SK-N-SH (cell line): Measurements from ENCODE around the gene CNOT4. TPM values are rescaled to one million over a fixed set of nuclear protein-coding genes. Genes with fewer than 3 reads are reported as not detected.

ENCODE experiments used
- CTCF ChIA-PET: fragments of 300-600, 350-600 bp; formaldehyde crosslinking; extraction: SDS; loops from one replicate; lab custom pipeline; 2021; lab: Yijun Ruan, JAX
- POLR2A ChIA-PET: fragments of 350-600 bp; sonication (Branson Sonifier 250); formaldehyde crosslinking; extraction: SDS; loops from one replicate; lab custom pipeline; 2020; ENCODE audit warnings: antibody characterized with exemption, inconsistent platforms; lab: Yijun Ruan, JAX
- DNase-seq: peaks from one replicate; pipeline ENCODE4 v3.0.0; 2012
- H2AFZ ChIP-seq: fragments of 200-600 bp; sonication (generic); 2 replicates; pipeline ENCODE4 v1.8.1; 2016; ENCODE audit warnings: antibody characterized with exemption, mild to moderate bottlenecking, low read depth
- H3F3A ChIP-seq: fragments of 200-600 bp; sonication (generic); replicated peaks from 2 replicates; pipeline ENCODE3; 2016; ENCODE audit warnings: antibody characterized with exemption, mild to moderate bottlenecking; ENCODE audit not compliant: insufficient read depth
- H3K27ac ChIP-seq, 2 experiments: fragments of 200-500 bp in 1 of 2; fragments of 200-600 bp in 1 of 2; sonication (Bioruptor generic) in 1 of 2; sonication (generic), shearing (Covaris generic) in 1 of 2; 2 replicates each; pipeline versions ENCODE4 v1.5.1 to v1.6.1; 2014 to 2016; ENCODE audit warnings: low read depth in 2 of 2, inconsistent platforms in 1 of 2, low read length in 1 of 2, mild to moderate bottlenecking in 1 of 2, mixed read lengths in 1 of 2
- H3K27me3 ChIP-seq: fragments of 200-600 bp; sonication (generic), shearing (Covaris generic); 2 replicates; pipeline ENCODE4 v1.6.1; 2016; ENCODE audit warnings: mixed run types; ENCODE audit not compliant: insufficient read depth
- H3K36me3 ChIP-seq, 2 experiments: fragments of 200-500 bp in 1 of 2; fragments of 200-600 bp in 1 of 2; sonication (Bioruptor generic) in 1 of 2; sonication (generic) in 1 of 2; replicated peaks in 1 of 2; 2 replicates each; pipeline versions ENCODE3 to v1.5.1; 2014 to 2016; ENCODE audit warnings: low read length in 1 of 2, mild to moderate bottlenecking in 1 of 2; ENCODE audit not compliant: insufficient read depth in 2 of 2, control insufficient read depth in 1 of 2
- H3K4me1 ChIP-seq, 2 experiments: fragments of 200-500 bp in 1 of 2; fragments of 200-600 bp in 1 of 2; sonication (Bioruptor generic) in 1 of 2; sonication (generic), shearing (Covaris generic) in 1 of 2; 2 replicates each; pipeline versions ENCODE4 v1.5.1 to v1.6.1; 2014 to 2016; ENCODE audit warnings: low read depth in 1 of 2, low read length in 1 of 2, mixed run types in 1 of 2; ENCODE audit not compliant: insufficient read depth in 2 of 2, control insufficient read depth in 1 of 2
- H3K4me2 ChIP-seq: fragments of 200-600 bp; sonication (generic), shearing (Covaris generic); 2 replicates; pipeline ENCODE4 v1.6.1; 2017; ENCODE audit warnings: mixed run types
- H3K4me3 ChIP-seq, 2 experiments: fragments of 200-500 bp in 1 of 2; fragments of 200-600 bp in 1 of 2; sonication (Bioruptor generic) in 1 of 2; sonication (generic), shearing (Covaris generic) in 1 of 2; 2 replicates each; pipeline versions ENCODE4 v1.5.1 to v1.8.1; 2014 to 2016; ENCODE audit warnings: low read depth in 2 of 2, inconsistent platforms in 1 of 2, low read length in 1 of 2, mild to moderate bottlenecking in 1 of 2, mixed read lengths in 1 of 2, moderate library complexity in 1 of 2
- H3K79me2 ChIP-seq: fragments of 200-600 bp; sonication (generic); 2 replicates; pipeline ENCODE4 v1.8.1; 2017; ENCODE audit warnings: mild to moderate bottlenecking; ENCODE audit not compliant: insufficient read depth
- H3K9ac ChIP-seq: fragments of 200-600 bp; sonication (generic); 2 replicates; pipeline ENCODE4 v1.6.1; 2017; ENCODE audit warnings: mixed run types
- H3K9me2 ChIP-seq: fragments of 200-600 bp; sonication (generic); 2 replicates; pipeline ENCODE4 v1.6.1; 2017; ENCODE audit warnings: mixed run types
- H3K9me3 ChIP-seq: fragments of 200-600 bp; sonication (generic); 2 replicates; pipeline ENCODE4 v1.6.1; 2017; ENCODE audit warnings: mixed run types, mild to moderate bottlenecking, moderate library complexity
- H4K20me1 ChIP-seq: fragments of 200-600 bp; sonication (generic); 2 replicates; pipeline ENCODE4 v1.6.1; 2017; ENCODE audit warnings: mild to moderate bottlenecking, mixed run types; ENCODE audit not compliant: insufficient read depth
- CHD2 ChIP-seq: fragments of 150-350 bp; IDR thresholded peaks from 2 replicates; pipeline ENCODE4 v1.6.1; 2018; ENCODE audit warnings: low read length; ENCODE audit not compliant: partially characterized antibody
- ELF1 ChIP-seq: IDR thresholded peaks from 2 replicates; pipeline ENCODE4 v1.4.0; 2012
- EP300 ChIP-seq, 2 experiments: IDR thresholded peaks; 2 replicates each; pipeline versions ENCODE4 v1.4.0 to v1.6.1; 2012; ENCODE audit warnings: borderline replicate concordance in 1 of 2, low read depth in 1 of 2, low read length in 1 of 2
- EZH2phosphoT487 ChIP-seq: fragments of 200-600 bp; sonication (generic); IDR thresholded peaks from 2 replicates; pipeline ENCODE4 v1.6.1; 2017; ENCODE audit warnings: low read depth, mixed run types, mild to moderate bottlenecking, antibody characterized with exemption, moderate library complexity, borderline replicate concordance
- FOXJ3 ChIP-seq: sonication (generic); formaldehyde crosslinking; IDR thresholded peaks from 2 replicates; pipeline ENCODE4 v1.5.1; 2020; ENCODE audit warnings: mild to moderate bottlenecking, missing genetic modification reagents
- JUND ChIP-seq: IDR thresholded peaks from 2 replicates; pipeline ENCODE4 v1.4.0; 2012
- MXI1 ChIP-seq: IDR thresholded peaks from 2 replicates; pipeline ENCODE4 v1.6.1; 2012; ENCODE audit warnings: mild to moderate bottlenecking, low read depth, low read length, improper control_type of control experiment
- POLR2AphosphoS5 ChIP-seq: IDR thresholded peaks from 2 replicates; pipeline ENCODE4 v1.6.1; 2012; ENCODE audit warnings: low read depth, low read length
- REST ChIP-seq: IDR thresholded peaks from 2 replicates; pipeline ENCODE4 v1.6.1; 2012; ENCODE audit warnings: mild to moderate bottlenecking, low read depth, low read length, moderate library complexity
- RXRA ChIP-seq: IDR thresholded peaks from 2 replicates; pipeline ENCODE4 v1.4.0; 2012; ENCODE audit warnings: low read depth, mild to moderate bottlenecking, borderline replicate concordance
- SIN3A ChIP-seq: IDR thresholded peaks from 2 replicates; pipeline ENCODE4 v1.6.1; 2012; ENCODE audit warnings: low read depth, mild to moderate bottlenecking, low read length, moderate library complexity, borderline replicate concordance
- TCF12 ChIP-seq: IDR thresholded peaks from 2 replicates; pipeline ENCODE4 v1.4.0; 2012
- USF2 ChIP-seq: fragments of 150-350 bp; IDR thresholded peaks from 2 replicates; pipeline ENCODE4 v1.6.1; 2017; ENCODE audit warnings: antibody characterized with exemption, low read length, low read depth, borderline replicate concordance
- WGBS: methylation state at CpG from one replicate; pipeline ENCODE4 v1.1.6; 2017; ENCODE audit warnings: low lambda C conversion rate; 5-methylcytosine and 5-hydroxymethylcytosine counted together
- polyA plus RNA-seq, 3 experiments: library from polyadenylated mRNA; depleted of rRNA; stranded (reverse); fragments of >200 nt; gene quantifications; 2 replicates each; pipeline ENCODE4 v1.2.3, GENCODE V29; 2012

Gene CNOT4
- polyA plus RNA-seq, 1 of the 3 experiments (the other 2 are of a cell fraction) = 8.0 TPM

GRCh38 chr7:135348493-135348892 is 161.4 kb downstream of the CNOT4 start:
- H2AFZ ChIP-seq = no peak overlapping the region
- H3K4me3 ChIP-seq = no peak overlapping the region
- ChIA-PET POLR2A (no interaction called here), CTCF (interaction anchor here (1.0 to 19.6 kb wide), 4 partner anchors 12 to 67 kb away, joined by 3 to 737 read pairs (median 22); no protein-coding TSS in a partner anchor)
- H3K36me3 ChIP-seq = no peaks in the 10 kb centered on the region
- H3K27ac ChIP-seq = no peak overlapping the region
- no peak for TF ChIP-seq SIN3A
- TF ChIP-seq EZH2phosphoT487 = no peak
- TF ChIP-seq USF2 = no peak
- TF ChIP-seq EP300 (IDR thresholded peaks at IDR 0.05; ENCODE audit: borderline replicate concordance in 1 of 2, low read depth in 1 of 2, low read length in 1 of 2) = no peak
- no peak for TF ChIP-seq TCF12
- no peak for TF ChIP-seq POLR2AphosphoS5
- no peak for TF ChIP-seq RXRA
- TF ChIP-seq FOXJ3 = no peak
- TF ChIP-seq JUND = no peak
- no peak for TF ChIP-seq ELF1
- no peak for TF ChIP-seq REST
- TF ChIP-seq CHD2 = no peak
- no peak overlapping the region for H3K4me2 ChIP-seq
- H3K9me2 ChIP-seq = no peaks in the 10 kb centered on the region
- H4K20me1 ChIP-seq = no peaks in the 10 kb centered on the region
- H3K79me2 ChIP-seq = no peaks in the 10 kb centered on the region
- no peak for DNase-seq
- H3K9me3 ChIP-seq = no peaks in the 10 kb centered on the region
- H3K27me3 ChIP-seq = no peaks in the 10 kb centered on the region; the same call in 1 of the 2 replicates
- peaks cover 0 to 2% of the 10 kb centered on the region in 2 experiments; a peak in 1 of 4 replicates for H3K4me1 ChIP-seq
- H3F3A ChIP-seq = no peaks in the 10 kb centered on the region
- no peak overlapping the region for H3K9ac ChIP-seq

- ChIA-PET POLR2A (no interaction called here), CTCF (interaction anchor here (1.4 to 19.6 kb wide), 4 partner anchors 20 to 302 kb away, joined by 4 to 737 read pairs (median 12); no protein-coding TSS in a partner anchor)
- Histone ChIP-seq H3K79me2 (no peaks in the 10 kb centered on the region), H4K20me1 (no peaks in the 10 kb centered on the region), H3F3A (no peaks in the 10 kb centered on the region), H3K9me3 (no peaks in the 10 kb centered on the region), H3K4me2 (0 out of 2 replicates have a peak overlapping the region, but pooled peaks have one; percentile 25), H3K9me2 (no peaks in the 10 kb centered on the region), H2AFZ (no peak overlapping the region), H3K4me3 (no peak overlapping the region), H3K4me1 (peaks cover 0 to 16% of the 10 kb centered on the region in 2 experiments; a peak in 2 of 4 replicates), H3K9ac (no peak overlapping the region), H3K36me3 (no peaks in the 10 kb centered on the region), H3K27me3 (no peaks in the 10 kb centered on the region; the same call in 1 of the 2 replicates), H3K27ac (no peak overlapping the region)
- DNase-seq = no peak
- TF ChIP-seq MXI1 (no peak), EP300 (IDR thresholded peaks at IDR 0.05; ENCODE audit: borderline replicate concordance in 1 of 2, low read depth in 1 of 2, low read length in 1 of 2) (no peak)
- WGBS = 47% methylated on average over 2 of the region's 2 CpGs
Measured at GRCh38 chr7:135343361-135343760, 166.5 kb downstream of the CNOT4 start.
